Liver (tissue), 3 donors: ENCODE data around the gene ERICH6.

Experiments
- ATF3 ChIP-seq: IDR thresholded peaks from 2 replicates; pipeline ENCODE4 v1.6.1; 2016; ENCODE audit warnings: antibody characterized with exemption
- CTCF ChIP-seq: fragments of 150-350 bp; IDR thresholded peaks from 2 replicates; pipeline ENCODE4 v1.5.1; 2017; ENCODE audit warnings: improper control_type of control experiment, low read depth, low read length; ENCODE audit not compliant: missing input control
- EGR1 ChIP-seq, 2 donors: IDR thresholded peaks; 2 replicates each; pipeline ENCODE4 v1.6.1; 2016 to 2018; ENCODE audit warnings: antibody characterized with exemption in 2 of 2, low read depth in 2 of 2
- FOXA1 ChIP-seq: IDR thresholded peaks from 2 replicates; pipeline ENCODE4 v1.6.1; 2016; ENCODE audit warnings: antibody characterized with exemption
- FOXA2 ChIP-seq: IDR thresholded peaks from 2 replicates; pipeline ENCODE4 v1.6.1; 2016; ENCODE audit warnings: antibody characterized with exemption
- GABPA ChIP-seq, 2 donors: IDR thresholded peaks in 1 of 2; conservative IDR thresholded peaks in 1 of 2; 2 replicates each; pipeline ENCODE4 v1.6.1; 2016; ENCODE audit warnings: antibody characterized with exemption in 2 of 2, mild to moderate bottlenecking in 1 of 2, moderate library complexity in 1 of 2
- HNF4A ChIP-seq, 2 donors: conservative IDR thresholded peaks; 2 replicates each; pipeline ENCODE4 v1.6.1; 2016; ENCODE audit warnings: antibody characterized with exemption in 2 of 2, mild to moderate bottlenecking in 2 of 2
- JUND ChIP-seq, 2 donors: IDR thresholded peaks; 2 replicates each; pipeline ENCODE4 v1.6.1; 2016; ENCODE audit warnings: antibody characterized with exemption in 2 of 2
- MAX ChIP-seq: IDR thresholded peaks from 2 replicates; pipeline ENCODE4 v1.6.1; 2016; ENCODE audit warnings: antibody characterized with exemption
- RAD21 ChIP-seq, 2 donors: IDR thresholded peaks; 2 replicates each; pipeline ENCODE4 v1.6.1; 2016; ENCODE audit warnings: antibody characterized with exemption in 2 of 2, mild to moderate bottlenecking in 2 of 2
- REST ChIP-seq: IDR thresholded peaks from 2 replicates; pipeline ENCODE4 v1.6.1; 2016; ENCODE audit warnings: antibody characterized with exemption, mild to moderate bottlenecking
- RXRA ChIP-seq, 2 donors: IDR thresholded peaks; 2 replicates each; pipeline ENCODE4 v1.6.1; 2017 to 2018; ENCODE audit warnings: antibody characterized with exemption in 2 of 2, mild to moderate bottlenecking in 1 of 2
- YY1 ChIP-seq: IDR thresholded peaks from 2 replicates; pipeline ENCODE4 v1.6.1; 2016; ENCODE audit warnings: antibody characterized with exemption, mild to moderate bottlenecking
- ZBTB33 ChIP-seq: IDR thresholded peaks from 2 replicates; pipeline ENCODE4 v1.6.1; 2016; ENCODE audit warnings: antibody characterized with exemption
- donor health status: healthy.
- donor health status: healthy.

- TF ChIP-seq EGR1 (IDR thresholded peaks at IDR 0.05; ENCODE audit: low read depth in 2 of 2), result no peak
- no peak for TF ChIP-seq JUND (IDR thresholded peaks at IDR 0.05)
- TF ChIP-seq ATF3, result no peak
- no peak for TF ChIP-seq CTCF
- no peak for TF ChIP-seq RXRA (IDR thresholded peaks at IDR 0.05)
- no peak for TF ChIP-seq ZBTB33
- no peak for TF ChIP-seq HNF4A (conservative IDR thresholded peaks at IDR 0.05)
- TF ChIP-seq REST, result no peak
- no peak for TF ChIP-seq RAD21 (IDR thresholded peaks at IDR 0.05)
- no peak for TF ChIP-seq MAX
- no peak for TF ChIP-seq GABPA (IDR thresholded peaks at IDR 0.05 in 1 of 2, conservative IDR thresholded peaks at IDR 0.05 in 1 of 2)
- TF ChIP-seq FOXA1, result no peak
- TF ChIP-seq YY1, result no peak
- TF ChIP-seq FOXA2, result no peak
Measured at GRCh38 chr3:150623945-150624344, 79.8 kb downstream of the ERICH6 start.
